Central memory CD8-positive, alpha-beta T cell (primary cell): ENCODE data around the gene ERVH48-1.
A peak's percentile ranks its signal among the peaks of the same experiment; 100 is the strongest.
"Not testable (repeated sequence)": the region's sequence is repeated elsewhere in the genome, so short reads cannot be mapped to it uniquely, and the experiment has no call there.

Source experiments
- ATAC-seq: fragments of 150-1000 bp; cut with Tn5 transposase; replicated peaks from 2 replicates; pipeline ENCODE4 v1.10.0; 2022; ENCODE audit warnings: mild to moderate bottlenecking, moderate FRiP score, moderate number of reproducible peaks; ENCODE audit not compliant: poor library complexity, severe bottlenecking; ENCODE audit errors: extremely low read depth
- DNase-seq, 2 donors: peaks; one replicate each; pipeline ENCODE4 v3.0.0; 2021; ENCODE audit warnings: low spot score in 2 of 2
- H3K27ac Mint-ChIP-seq: one replicate; pipeline ENCODE4 v1.8.0; 2022; ENCODE audit warnings: low read depth, mild to moderate bottlenecking, moderate library complexity, mixed read lengths
- H3K27me3 Mint-ChIP-seq: one replicate; pipeline ENCODE4 v1.8.0; 2022; ENCODE audit warnings: mixed read lengths
- H3K36me3 Mint-ChIP-seq: one replicate; pipeline ENCODE4 v1.8.0; 2022; ENCODE audit warnings: mild to moderate bottlenecking, moderate library complexity, mixed read lengths; ENCODE audit not compliant: insufficient read depth
- H3K4me1 Mint-ChIP-seq: one replicate; pipeline ENCODE4 v1.8.0; 2022; ENCODE audit warnings: mixed read lengths
- H3K4me3 Mint-ChIP-seq: one replicate; pipeline ENCODE4 v1.8.0; 2022; ENCODE audit warnings: mild to moderate bottlenecking, moderate library complexity, mixed read lengths
- H3K9me3 Mint-ChIP-seq: one replicate; pipeline ENCODE4 v1.8.0; 2022; ENCODE audit warnings: mixed read lengths

Gene ERVH48-1

DNA sequence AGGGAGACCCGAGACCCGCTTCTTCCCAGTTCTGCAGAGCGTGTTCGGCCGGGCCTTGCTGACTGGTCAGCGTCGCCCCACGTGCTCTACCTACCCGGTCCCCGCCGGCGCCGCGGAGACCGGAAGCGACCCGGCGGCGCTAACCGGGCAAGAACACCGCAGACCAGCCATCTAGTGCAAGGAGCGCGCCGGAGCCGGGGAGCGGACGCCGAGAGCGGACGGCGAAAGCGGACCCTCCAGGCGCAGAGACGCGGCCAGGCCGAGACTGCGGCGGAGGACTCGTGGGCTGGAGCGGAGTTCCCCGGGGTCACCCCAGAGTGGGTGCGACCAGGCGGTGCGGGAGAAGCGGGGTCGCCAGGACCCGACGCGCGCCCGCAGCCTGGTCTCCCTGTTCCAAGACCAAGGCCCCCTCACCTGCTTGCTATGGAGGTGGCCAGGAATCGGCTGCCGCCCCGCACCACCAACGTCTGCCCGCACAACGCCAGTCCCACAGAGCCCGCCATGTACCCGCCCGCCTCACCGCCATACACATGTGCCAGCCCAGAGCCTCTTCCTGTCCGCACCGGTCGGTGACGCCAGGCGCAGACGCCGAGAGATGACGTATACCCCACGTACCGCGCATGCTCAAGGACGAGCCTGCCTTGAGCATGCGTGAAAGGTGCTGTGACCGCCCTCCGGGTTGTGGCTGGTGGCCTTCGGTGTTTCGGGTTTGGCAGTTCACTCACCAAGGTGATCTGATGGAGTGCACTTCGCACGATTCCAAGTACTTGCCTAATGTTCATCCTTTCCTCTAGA is 46.2 kb downstream of the ERVH48-1 start, which contains the start of gene WDR4:
TSS of gene WDR4 (minus strand) at position 547 of the 795 bp plus-strand sequence. CDS start at position 503, 44 bp downstream.
- ATAC-seq (peak; percentile 93), DNase-seq (peak; percentile 99)
- H3K4me1 Mint-ChIP-seq = peaks cover 29% of the 10 kb centered on the region
- no peaks in the 10 kb centered on the region for H3K9me3 Mint-ChIP-seq
- H3K27me3 Mint-ChIP-seq = no peaks in the 10 kb centered on the region
- H3K4me3 Mint-ChIP-seq = peak within 1 kb of the TSS; percentile 85
- H3K36me3 Mint-ChIP-seq = peaks cover 31% of the 10 kb centered on the region
- H3K27ac Mint-ChIP-seq = peak within 1 kb of the TSS; percentile 86

DNA sequence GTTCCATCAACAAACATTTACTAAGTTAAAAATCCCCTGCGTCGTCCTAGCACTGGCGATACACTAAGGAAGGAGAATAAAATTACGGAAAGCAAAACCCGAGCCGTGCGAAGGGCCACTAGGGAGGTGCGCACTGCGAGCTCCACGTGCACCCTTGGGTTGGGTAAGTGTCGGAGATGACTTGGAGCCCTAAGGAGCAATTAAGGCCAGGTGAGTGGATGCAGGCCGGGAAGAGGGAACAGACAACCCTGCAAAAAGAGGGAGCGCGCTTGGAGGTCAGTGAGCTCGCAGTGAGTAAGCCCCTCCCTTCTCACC is 46.8 kb downstream of the ERVH48-1 start:
- peak overlapping the region; percentile 85 for H3K4me3 Mint-ChIP-seq
- DNase-seq (no peak), ATAC-seq (no peak)
- no peaks in the 10 kb centered on the region for H3K27me3 Mint-ChIP-seq
- H3K27ac Mint-ChIP-seq = peak overlapping the region; percentile 86
- H3K4me1 Mint-ChIP-seq = peaks cover 29% of the 10 kb centered on the region
- H3K36me3 Mint-ChIP-seq = peaks cover 35% of the 10 kb centered on the region
- H3K9me3 Mint-ChIP-seq = no peaks in the 10 kb centered on the region

DNA sequence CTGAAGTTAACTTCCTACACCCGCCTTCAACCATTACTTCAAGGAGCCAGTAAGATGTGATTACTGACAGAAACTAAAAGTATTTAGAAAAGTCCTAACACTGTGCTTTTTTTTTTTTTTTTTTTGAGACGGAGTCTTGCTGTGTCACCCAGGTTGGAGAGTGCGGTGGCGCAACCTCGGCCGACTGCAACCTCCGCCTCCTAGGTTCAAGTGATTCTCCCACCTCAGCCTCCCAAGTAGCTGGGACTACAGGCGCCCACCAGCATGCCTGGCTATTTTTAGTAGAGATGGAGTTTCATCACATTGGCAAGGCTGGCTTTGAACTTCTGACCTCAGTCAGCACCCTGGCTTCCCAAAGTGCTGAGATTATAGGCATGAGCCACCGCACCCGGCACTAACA is 49.6 kb downstream of the ERVH48-1 start:
- not testable (repeated sequence) for DNase-seq, H3K4me3 Mint-ChIP-seq, H3K27me3 Mint-ChIP-seq, H3K27ac Mint-ChIP-seq, H3K9me3 Mint-ChIP-seq, ATAC-seq
- H3K4me1 Mint-ChIP-seq = peaks cover 25% of the 10 kb centered on the region
- H3K36me3 Mint-ChIP-seq = peaks cover 54% of the 10 kb centered on the region

- no peak overlapping the region for H3K27ac Mint-ChIP-seq
- peaks cover 2% of the 10 kb centered on the region for H3K4me1 Mint-ChIP-seq
- peaks cover 55% of the 10 kb centered on the region for H3K36me3 Mint-ChIP-seq
- H3K27me3 Mint-ChIP-seq = no peaks in the 10 kb centered on the region
- no peak overlapping the region for H3K4me3 Mint-ChIP-seq
- DNase-seq = no peak
- no peaks in the 10 kb centered on the region for H3K9me3 Mint-ChIP-seq
- no peak for ATAC-seq
Observed at GRCh38 chr21:42873096-42873495, 52.3 kb downstream of the ERVH48-1 start.

GRCh38 chr21:42868196-42868595 is 57.2 kb downstream of the ERVH48-1 start:
- ATAC-seq (no peak), DNase-seq (no peak)
- no peak overlapping the region for H3K4me3 Mint-ChIP-seq
- peaks cover 16% of the 10 kb centered on the region for H3K4me1 Mint-ChIP-seq
- peaks cover 51% of the 10 kb centered on the region for H3K36me3 Mint-ChIP-seq
- no peak overlapping the region for H3K27ac Mint-ChIP-seq
- no peaks in the 10 kb centered on the region for H3K27me3 Mint-ChIP-seq
- H3K9me3 Mint-ChIP-seq = no peaks in the 10 kb centered on the region
